Measurements from ENCODE around the gene MEFV. TPM values are rescaled to one million over a fixed set of nuclear protein-coding genes. Genes with fewer than 3 reads are reported as not detected.

The MEFV gene
- polyA plus RNA-seq, 2 of the 4 experiments (the other 2 are of a cell fraction): not detected

- TF ChIP-seq E2F6 (IDR thresholded peaks at IDR 0.05; ENCODE audit: borderline replicate concordance, low read depth): peak; percentile 89
- TF ChIP-seq EHF (CRISPR knock-in tag; IDR thresholded peaks at IDR 0.05): 0 out of 2 replicates have a peak, but pooled peaks have one; percentile 60
- peak; percentile 95 for TF ChIP-seq MAX (IDR thresholded peaks at IDR 0.05)
- TF ChIP-seq FOSL2 (IDR thresholded peaks at IDR 0.05): no peak
- TF ChIP-seq FOSL2 (CRISPR knock-in tag; IDR thresholded peaks at IDR 0.05): no peak
Measured at GRCh38 chr16:3264137-3265036, 8.0 kb upstream of the MEFV start (continued).

DNA sequence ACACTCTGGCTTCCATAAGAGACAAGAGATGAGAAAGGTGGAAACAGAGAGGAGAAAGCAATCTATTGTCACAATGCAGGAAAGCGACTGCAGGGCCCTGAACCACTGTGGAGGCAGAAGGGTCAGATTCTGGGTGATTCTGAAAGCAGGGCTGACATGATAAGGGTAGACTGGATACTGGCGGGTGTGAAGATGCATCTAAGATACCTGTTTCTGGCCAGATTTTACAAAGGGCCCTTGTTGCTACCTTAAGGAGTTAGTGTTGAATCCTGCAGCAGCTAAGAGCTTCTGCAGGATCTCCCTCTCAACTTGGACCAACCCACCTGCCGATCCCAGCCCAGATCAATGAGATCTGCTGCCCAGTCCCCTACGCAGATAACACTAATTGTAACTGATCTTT lies 6.1 kb upstream of the MEFV start:
- CTCF ChIA-PET: interaction anchor here (1.4 kb wide), 1 partner anchor 12 kb away, joined by 5 read pairs; no protein-coding TSS in a partner anchor
- FAIRE-seq: no peak
- peaks cover 7% of the 10 kb centered on the region; the same call in 2 of the 3 replicates for H3K9me3 ChIP-seq
- ATAC-seq: no peak
- DNase-seq (ENCODE audit: low read depth in 1 of 2, low spot score in 1 of 2): no peak
- WGBS (ENCODE audit: missing lambda C conversion rate): 94% methylated on average over 4 of the region's 4 CpGs
- H3K4me2 ChIP-seq: no peak overlapping the region
- TF ChIP-seq HOXB13 (CRISPR knock-in tag; IDR thresholded peaks at IDR 0.05; ENCODE audit: low read depth) (no peak), EHF (CRISPR knock-in tag; IDR thresholded peaks at IDR 0.05) (no peak), ZFP36 (IDR thresholded peaks at IDR 0.05; ENCODE audit: borderline replicate concordance, partially characterized antibody) (no peak), SMC3 (IDR thresholded peaks at IDR 0.05) (no peak), CHD2 (IDR thresholded peaks at IDR 0.05; ENCODE audit: low read length, partially characterized antibody) (no peak), HOXA7 (CRISPR knock-in tag; IDR thresholded peaks at IDR 0.05) (no peak), HEYL (CRISPR knock-in tag; IDR thresholded peaks at IDR 0.05) (no peak), CHD4 (IDR thresholded peaks at IDR 0.05; ENCODE audit: borderline replicate concordance) (no peak), JUN (IDR thresholded peaks at IDR 0.05) (no peak), PBX3 (IDR thresholded peaks at IDR 0.05) (no peak)
- POLR2A ChIA-PET: no interaction called here
- no peak overlapping the region for H3K27ac ChIP-seq
- no peaks in the 10 kb centered on the region for H3K4me1 ChIP-seq
- H3K4me3 ChIP-seq: no peak overlapping the region

DNA sequence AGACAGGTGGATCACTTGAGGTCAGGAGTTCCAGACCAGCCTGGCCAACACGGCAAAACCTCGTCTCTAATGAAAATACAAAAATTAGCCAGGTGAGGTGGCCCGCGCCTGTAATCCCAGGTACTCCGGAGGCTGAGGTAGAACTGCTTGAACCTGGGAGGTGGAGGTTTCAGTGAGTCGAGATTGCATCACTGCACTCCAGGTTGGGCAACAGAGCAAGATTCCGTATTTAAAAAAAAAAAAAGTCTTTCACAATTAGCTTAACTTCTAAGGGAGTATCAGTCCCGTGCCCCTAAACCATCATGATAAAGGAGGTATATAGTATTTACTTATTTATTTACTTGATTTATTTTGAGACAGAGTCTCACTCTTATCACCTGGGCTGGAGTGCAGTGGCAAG lies 3.4 kb upstream of the MEFV start:
- H3K27ac ChIP-seq: no peak overlapping the region
- DNase-seq (ENCODE audit: low read depth in 1 of 2, low spot score in 1 of 2) (no peak), FAIRE-seq (no peak), ATAC-seq (no peak)
- no peak for TF ChIP-seq MAFK (IDR thresholded peaks at IDR 0.05; ENCODE audit: partially characterized antibody)
- no peak for TF ChIP-seq RARB (CRISPR knock-in tag; IDR thresholded peaks at IDR 0.05)
- TF ChIP-seq PBX3 (IDR thresholded peaks at IDR 0.05): no peak
- TF ChIP-seq ZSCAN20 (CRISPR knock-in tag; IDR thresholded peaks at IDR 0.05): no peak
- no peak for TF ChIP-seq HDAC2 (IDR thresholded peaks at IDR 0.05)
- no peak for TF ChIP-seq HOXB13 (CRISPR knock-in tag; IDR thresholded peaks at IDR 0.05; ENCODE audit: low read depth)
- TF ChIP-seq SREBF2 (IDR thresholded peaks at IDR 0.05): no peak
- no peak for TF ChIP-seq RNF2 (IDR thresholded peaks at IDR 0.05; ENCODE audit: borderline replicate concordance, low read depth)
- no peak for TF ChIP-seq FOSL2 (IDR thresholded peaks at IDR 0.05)
- no peak for TF ChIP-seq FOSL2 (CRISPR knock-in tag; IDR thresholded peaks at IDR 0.05)
- TF ChIP-seq ATOH8 (CRISPR knock-in tag; IDR thresholded peaks at IDR 0.05; ENCODE audit: low read depth): no peak
- TF ChIP-seq, protein P1, sequence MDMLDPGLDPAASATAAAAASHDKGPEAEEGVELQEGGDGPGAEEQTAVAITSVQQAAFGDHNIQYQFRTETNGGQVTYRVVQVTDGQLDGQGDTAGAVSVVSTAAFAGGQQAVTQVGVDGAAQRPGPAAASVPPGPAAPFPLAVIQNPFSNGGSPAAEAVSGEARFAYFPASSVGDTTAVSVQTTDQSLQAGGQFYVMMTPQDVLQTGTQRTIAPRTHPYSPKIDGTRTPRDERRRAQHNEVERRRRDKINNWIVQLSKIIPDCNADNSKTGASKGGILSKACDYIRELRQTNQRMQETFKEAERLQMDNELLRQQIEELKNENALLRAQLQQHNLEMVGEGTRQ (IDR thresholded peaks at IDR 0.05): no peak
- TF ChIP-seq TP53 (CRISPR knock-in tag; IDR thresholded peaks at IDR 0.05): no peak
- TF ChIP-seq GATA3 (IDR thresholded peaks at IDR 0.05; ENCODE audit: borderline replicate concordance): no peak
- no peak for TF ChIP-seq ZC3H11A (IDR thresholded peaks at IDR 0.05)
- TF ChIP-seq, protein P2, sequence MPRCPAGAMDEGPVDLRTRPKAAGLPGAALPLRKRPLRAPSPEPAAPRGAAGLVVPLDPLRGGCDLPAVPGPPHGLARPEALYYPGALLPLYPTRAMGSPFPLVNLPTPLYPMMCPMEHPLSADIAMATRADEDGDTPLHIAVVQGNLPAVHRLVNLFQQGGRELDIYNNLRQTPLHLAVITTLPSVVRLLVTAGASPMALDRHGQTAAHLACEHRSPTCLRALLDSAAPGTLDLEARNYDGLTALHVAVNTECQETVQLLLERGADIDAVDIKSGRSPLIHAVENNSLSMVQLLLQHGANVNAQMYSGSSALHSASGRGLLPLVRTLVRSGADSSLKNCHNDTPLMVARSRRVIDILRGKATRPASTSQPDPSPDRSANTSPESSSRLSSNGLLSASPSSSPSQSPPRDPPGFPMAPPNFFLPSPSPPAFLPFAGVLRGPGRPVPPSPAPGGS (IDR thresholded peaks at IDR 0.05): no peak
- no peak for TF ChIP-seq HEYL (CRISPR knock-in tag; IDR thresholded peaks at IDR 0.05)
- no peak for TF ChIP-seq RCOR1 (IDR thresholded peaks at IDR 0.05; ENCODE audit: low read depth, low read length)
- no peak for TF ChIP-seq E2F6 (IDR thresholded peaks at IDR 0.05; ENCODE audit: borderline replicate concordance, low read depth)
- no peak overlapping the region for H3K4me2 ChIP-seq
- H3K4me3 ChIP-seq: no peak overlapping the region
- H3K9me3 ChIP-seq: no peaks in the 10 kb centered on the region
- WGBS (ENCODE audit: missing lambda C conversion rate): 73% methylated on average over 8 of the region's 8 CpGs
- ChIA-PET POLR2A (no interaction called here), CTCF (interaction anchor here (0.6 to 1.3 kb wide), 3 partner anchors 19 to 267 kb away, joined by 3 read pairs; no protein-coding TSS in a partner anchor)
- no peaks in the 10 kb centered on the region for H3K4me1 ChIP-seq
